ENCODE measurements around the gene ENHO. TPM values are rescaled to one million over a fixed set of nuclear protein-coding genes. Genes with fewer than 3 reads are reported as not detected.

ENHO gene
- total and polyA plus RNA-seq, 2 experiments from 2014 or later, result 13.8 to 19.7 TPM

DNA sequence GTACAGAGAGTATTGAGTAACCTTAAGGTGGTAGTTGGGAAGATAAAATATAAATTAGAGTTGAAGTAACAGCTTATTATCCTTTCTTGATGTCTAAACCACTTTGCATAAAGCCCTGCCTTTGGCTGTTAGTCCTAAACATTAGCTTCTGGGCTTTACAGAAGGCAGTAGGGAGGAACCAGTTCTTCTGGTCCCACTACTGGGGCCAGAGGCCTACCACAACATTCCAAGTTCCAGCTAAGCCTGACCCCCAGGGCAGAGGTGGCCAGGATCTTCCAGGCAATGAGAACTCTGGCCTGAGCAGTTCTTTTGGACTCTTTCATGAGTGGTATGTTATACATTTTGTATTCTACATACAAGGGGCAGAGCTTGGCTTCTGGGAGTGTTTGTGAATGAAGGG, 38.1 kb downstream of the ENHO start:
- no peaks in the 10 kb centered on the region for H3F3A ChIP-seq (replicated peaks; ENCODE audit: low read depth)
- no peaks in the 10 kb centered on the region for H3K36me3 Mint-ChIP-seq (ENCODE audit: low read depth)
- H2AFZ ChIP-seq, result no peak overlapping the region
- no peaks in the 10 kb centered on the region for H3K9me2 ChIP-seq (ENCODE audit: insufficient read depth)
- no peaks in the 10 kb centered on the region; the same call in 1 of the 2 replicates for H4K20me1 ChIP-seq (replicated peaks; ENCODE audit: insufficient read depth)
- ATAC-seq, result no peak
- H3K27ac ChIP-seq (ENCODE audit: low read depth), result no peak overlapping the region
- no peaks in the 10 kb centered on the region for H3K27me3 ChIP-seq (ENCODE audit: insufficient read depth)
- H3K4me1 Mint-ChIP-seq, result no peaks in the 10 kb centered on the region; the same call in 2 of the 3 replicates
- DNase-seq (ENCODE audit: low spot score), result no peak
- H3K4me1 ChIP-seq (ENCODE audit: insufficient read depth), result no peaks in the 10 kb centered on the region
- H3K4me2 ChIP-seq, result no peak overlapping the region
- TF ChIP-seq ZNF114 (CRISPR knock-in tag; IDR thresholded peaks at IDR 0.05), result no peak
- TF ChIP-seq POLR2AphosphoS5 (IDR thresholded peaks at IDR 0.05; ENCODE audit: low read depth), result no peak
- TF ChIP-seq, protein P1, sequence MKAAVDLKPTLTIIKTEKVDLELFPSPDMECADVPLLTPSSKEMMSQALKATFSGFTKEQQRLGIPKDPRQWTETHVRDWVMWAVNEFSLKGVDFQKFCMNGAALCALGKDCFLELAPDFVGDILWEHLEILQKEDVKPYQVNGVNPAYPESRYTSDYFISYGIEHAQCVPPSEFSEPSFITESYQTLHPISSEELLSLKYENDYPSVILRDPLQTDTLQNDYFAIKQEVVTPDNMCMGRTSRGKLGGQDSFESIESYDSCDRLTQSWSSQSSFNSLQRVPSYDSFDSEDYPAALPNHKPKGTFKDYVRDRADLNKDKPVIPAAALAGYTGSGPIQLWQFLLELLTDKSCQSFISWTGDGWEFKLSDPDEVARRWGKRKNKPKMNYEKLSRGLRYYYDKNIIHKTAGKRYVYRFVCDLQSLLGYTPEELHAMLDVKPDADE (IDR thresholded peaks at IDR 0.05), result no peak
- no peak for TF ChIP-seq NANOG (IDR thresholded peaks at IDR 0.05; ENCODE audit: borderline replicate concordance)
- no peak for TF ChIP-seq ZNF462 (CRISPR knock-in tag; IDR thresholded peaks at IDR 0.05)
- TF ChIP-seq EZH2phosphoT487 (IDR thresholded peaks at IDR 0.05; ENCODE audit: unreplicated experiment), result no peak
- no peak for TF ChIP-seq ZNF331 (CRISPR knock-in tag; IDR thresholded peaks at IDR 0.05; ENCODE audit: low read depth)
- TF ChIP-seq REST (IDR thresholded peaks at IDR 0.05; ENCODE audit: unreplicated experiment), result no peak
- TF ChIP-seq STAT1 (IDR thresholded peaks at IDR 0.05; ENCODE audit: unreplicated experiment), result no peak
- no peak for TF ChIP-seq EZH2 (IDR thresholded peaks at IDR 0.05; ENCODE audit: low read depth, unreplicated experiment)
- TF ChIP-seq, protein P2, sequence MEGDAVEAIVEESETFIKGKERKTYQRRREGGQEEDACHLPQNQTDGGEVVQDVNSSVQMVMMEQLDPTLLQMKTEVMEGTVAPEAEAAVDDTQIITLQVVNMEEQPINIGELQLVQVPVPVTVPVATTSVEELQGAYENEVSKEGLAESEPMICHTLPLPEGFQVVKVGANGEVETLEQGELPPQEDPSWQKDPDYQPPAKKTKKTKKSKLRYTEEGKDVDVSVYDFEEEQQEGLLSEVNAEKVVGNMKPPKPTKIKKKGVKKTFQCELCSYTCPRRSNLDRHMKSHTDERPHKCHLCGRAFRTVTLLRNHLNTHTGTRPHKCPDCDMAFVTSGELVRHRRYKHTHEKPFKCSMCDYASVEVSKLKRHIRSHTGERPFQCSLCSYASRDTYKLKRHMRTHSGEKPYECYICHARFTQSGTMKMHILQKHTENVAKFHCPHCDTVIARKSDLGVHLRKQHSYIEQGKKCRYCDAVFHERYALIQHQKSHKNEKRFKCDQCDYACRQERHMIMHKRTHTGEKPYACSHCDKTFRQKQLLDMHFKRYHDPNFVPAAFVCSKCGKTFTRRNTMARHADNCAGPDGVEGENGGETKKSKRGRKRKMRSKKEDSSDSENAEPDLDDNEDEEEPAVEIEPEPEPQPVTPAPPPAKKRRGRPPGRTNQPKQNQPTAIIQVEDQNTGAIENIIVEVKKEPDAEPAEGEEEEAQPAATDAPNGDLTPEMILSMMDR (conservative IDR thresholded peaks at IDR 0.05; ENCODE audit: low read depth in 2 of 2), result no peak
- TF ChIP-seq JUNB (IDR thresholded peaks at IDR 0.05; ENCODE audit: unreplicated experiment), result no peak
- no peak for TF ChIP-seq CREB1 (CRISPR knock-in tag; IDR thresholded peaks at IDR 0.05; ENCODE audit: low read depth)
- no peak overlapping the region for H3K4me3 ChIP-seq
- H3K27me3 Mint-ChIP-seq (ENCODE audit: insufficient read depth, low read depth, poor library complexity), result peaks cover 3% of the 10 kb centered on the region
- no peaks in the 10 kb centered on the region for H3K79me2 ChIP-seq (replicated peaks; ENCODE audit: insufficient read depth)
- H3K4me3 Mint-ChIP-seq, result no peak overlapping the region
- H3K9me3 Mint-ChIP-seq, result no peaks in the 10 kb centered on the region
- no peaks in the 10 kb centered on the region for H3K36me3 ChIP-seq (ENCODE audit: insufficient read depth)
- H3K27ac Mint-ChIP-seq, result no peak overlapping the region

All from GM23338 (cell line).